ENCODE data around the gene AHCYL2.

GRCh38 chr7:129298268-129298893, 73.6 kb downstream of the AHCYL2 start:
- TF ChIP-seq EP300 (IDR thresholded peaks at IDR 0.05) (no peak), POLR2A (IDR thresholded peaks at IDR 0.05) (no peak)
- TF ChIP-seq, protein P1, sequence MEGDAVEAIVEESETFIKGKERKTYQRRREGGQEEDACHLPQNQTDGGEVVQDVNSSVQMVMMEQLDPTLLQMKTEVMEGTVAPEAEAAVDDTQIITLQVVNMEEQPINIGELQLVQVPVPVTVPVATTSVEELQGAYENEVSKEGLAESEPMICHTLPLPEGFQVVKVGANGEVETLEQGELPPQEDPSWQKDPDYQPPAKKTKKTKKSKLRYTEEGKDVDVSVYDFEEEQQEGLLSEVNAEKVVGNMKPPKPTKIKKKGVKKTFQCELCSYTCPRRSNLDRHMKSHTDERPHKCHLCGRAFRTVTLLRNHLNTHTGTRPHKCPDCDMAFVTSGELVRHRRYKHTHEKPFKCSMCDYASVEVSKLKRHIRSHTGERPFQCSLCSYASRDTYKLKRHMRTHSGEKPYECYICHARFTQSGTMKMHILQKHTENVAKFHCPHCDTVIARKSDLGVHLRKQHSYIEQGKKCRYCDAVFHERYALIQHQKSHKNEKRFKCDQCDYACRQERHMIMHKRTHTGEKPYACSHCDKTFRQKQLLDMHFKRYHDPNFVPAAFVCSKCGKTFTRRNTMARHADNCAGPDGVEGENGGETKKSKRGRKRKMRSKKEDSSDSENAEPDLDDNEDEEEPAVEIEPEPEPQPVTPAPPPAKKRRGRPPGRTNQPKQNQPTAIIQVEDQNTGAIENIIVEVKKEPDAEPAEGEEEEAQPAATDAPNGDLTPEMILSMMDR (IDR thresholded peaks at IDR 0.05): peak; percentile 41 to 45
